ENCODE data around the gene MKLN1.
"Not testable (repeated sequence)": the region's sequence is repeated elsewhere in the genome, so short reads cannot be mapped to it uniquely, and the experiment has no call there.

MKLN1 gene

DNA sequence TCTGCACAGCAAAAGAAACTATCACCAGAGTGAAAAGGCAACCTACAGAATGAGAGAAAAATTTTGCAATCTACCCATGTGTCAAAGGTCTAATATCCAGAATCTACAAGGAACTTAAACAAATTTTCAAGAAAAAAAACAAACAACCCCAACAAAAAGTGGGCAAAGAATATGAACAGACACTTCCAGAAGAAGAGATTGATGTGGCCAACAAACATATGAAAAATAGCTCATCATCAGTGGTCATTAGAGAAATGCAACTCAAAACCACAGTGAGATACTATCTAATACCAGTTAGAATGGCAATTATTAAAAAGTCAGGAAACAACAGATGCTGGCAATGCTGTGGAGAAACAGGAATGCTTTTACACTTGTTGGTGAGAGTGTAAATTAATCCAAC lies 7.1 kb upstream of the MKLN1 start:
- no peak for DNase-seq

DNA sequence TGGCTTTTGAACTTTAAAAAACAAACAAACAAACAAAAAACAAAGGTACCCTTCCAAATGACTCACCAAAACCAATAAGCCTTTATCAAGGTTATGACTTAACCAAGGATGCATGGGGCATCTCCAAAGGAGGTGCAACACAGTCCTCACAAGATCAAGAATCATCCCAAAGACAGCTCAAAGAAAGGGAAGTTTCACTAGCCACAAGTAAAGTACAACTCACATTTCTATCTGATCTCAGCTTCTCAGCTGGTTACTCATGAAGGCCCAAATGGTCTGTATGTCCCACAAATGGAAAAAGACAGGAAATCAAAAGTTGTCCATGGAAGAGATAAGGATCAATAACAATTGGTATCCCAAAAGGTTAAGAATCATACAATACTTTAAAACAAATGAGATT lies 6.0 kb upstream of the MKLN1 start:
- DNase-seq, result no peak

DNA sequence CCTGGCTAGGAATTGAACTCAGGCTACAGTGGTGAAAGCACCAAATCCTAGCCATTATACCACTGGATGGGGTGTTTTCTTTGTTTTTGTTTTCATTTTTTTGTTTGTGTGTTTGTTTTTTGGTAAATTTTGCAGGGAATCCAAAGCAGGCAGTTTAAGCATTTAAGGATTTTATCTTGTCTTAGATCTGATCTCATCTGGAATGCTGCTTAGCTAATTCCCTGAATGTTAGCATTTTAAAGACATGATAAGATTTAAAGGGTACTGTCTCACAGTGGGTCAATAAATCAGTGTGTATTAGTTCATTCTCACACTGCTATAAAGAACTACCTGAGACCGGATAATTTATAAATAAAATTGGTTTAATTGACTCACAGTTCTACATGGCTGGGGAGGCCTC lies 5.6 kb upstream of the MKLN1 start:
- no peak for DNase-seq

DNA sequence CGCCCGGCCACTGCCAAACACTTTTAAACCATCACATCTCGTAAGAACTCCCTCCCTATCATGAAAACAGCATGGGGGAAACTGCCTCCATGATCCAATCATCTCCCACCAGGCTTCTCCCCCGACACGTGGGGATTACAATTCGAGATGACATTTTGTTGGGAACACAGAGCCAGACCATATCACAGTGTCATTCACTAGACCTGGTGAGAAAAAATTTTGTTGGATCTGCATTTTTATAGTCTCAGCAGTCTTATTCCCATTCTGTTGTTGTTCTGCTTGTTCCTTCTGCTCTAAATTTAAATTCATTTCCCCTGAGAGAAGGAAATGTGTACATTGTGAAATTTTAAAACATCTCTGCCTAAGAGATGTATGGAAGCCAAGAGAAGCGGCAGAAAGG lies 4.8 kb upstream of the MKLN1 start:
- no peak for DNase-seq

DNA sequence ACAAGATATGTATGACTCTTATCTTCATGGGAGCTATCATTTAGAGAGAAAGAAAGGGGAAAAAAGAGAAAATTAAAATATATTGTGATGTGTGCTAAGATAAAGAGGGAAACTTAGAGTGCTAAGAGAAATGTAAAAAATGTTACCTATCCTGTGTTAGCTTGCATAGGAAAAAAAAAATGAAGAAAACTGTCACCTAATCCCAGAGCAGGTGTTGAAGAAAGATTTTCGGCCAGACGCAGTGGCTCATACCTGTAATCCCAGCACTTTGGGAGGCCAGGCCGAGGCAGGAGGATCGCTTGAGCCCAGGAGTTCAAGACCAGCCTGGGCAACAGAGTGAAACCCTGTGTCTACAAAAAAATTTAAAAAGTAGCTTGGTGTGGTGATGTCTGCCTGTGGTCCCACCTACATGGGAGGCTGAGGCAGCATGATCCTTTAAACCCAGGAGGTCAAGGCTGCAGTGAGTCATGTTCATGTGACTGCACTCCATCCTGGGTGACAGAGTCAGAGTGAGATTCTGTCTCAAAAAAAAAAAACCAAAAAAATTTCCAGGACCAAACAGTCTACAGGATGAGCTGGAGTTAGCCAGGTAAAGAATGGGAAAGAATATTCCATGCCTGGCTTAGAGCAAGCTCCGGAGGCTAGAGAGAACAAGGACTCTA lies 2.4 kb upstream of the MKLN1 start:
- no peak for DNase-seq

DNA sequence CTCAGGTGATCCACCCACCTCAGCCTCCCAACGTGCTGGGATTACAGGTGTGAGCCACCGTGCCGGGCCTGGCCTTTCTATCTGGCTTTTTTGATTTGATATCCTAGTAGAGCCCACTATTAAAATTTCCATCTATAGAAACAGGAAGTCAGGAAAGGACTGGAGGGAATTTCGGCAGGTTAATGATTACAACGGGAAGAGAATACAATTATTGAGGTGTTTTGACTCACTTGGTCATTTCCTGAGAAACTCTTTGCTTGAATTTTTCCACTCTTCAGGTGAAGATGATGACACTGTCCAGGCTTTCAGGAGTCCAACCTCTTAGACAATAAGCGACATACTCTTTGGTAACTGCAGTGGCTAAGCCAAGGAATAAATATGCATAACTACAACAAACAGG lies 1.1 kb upstream of the MKLN1 start:
- no peak for DNase-seq

DNA sequence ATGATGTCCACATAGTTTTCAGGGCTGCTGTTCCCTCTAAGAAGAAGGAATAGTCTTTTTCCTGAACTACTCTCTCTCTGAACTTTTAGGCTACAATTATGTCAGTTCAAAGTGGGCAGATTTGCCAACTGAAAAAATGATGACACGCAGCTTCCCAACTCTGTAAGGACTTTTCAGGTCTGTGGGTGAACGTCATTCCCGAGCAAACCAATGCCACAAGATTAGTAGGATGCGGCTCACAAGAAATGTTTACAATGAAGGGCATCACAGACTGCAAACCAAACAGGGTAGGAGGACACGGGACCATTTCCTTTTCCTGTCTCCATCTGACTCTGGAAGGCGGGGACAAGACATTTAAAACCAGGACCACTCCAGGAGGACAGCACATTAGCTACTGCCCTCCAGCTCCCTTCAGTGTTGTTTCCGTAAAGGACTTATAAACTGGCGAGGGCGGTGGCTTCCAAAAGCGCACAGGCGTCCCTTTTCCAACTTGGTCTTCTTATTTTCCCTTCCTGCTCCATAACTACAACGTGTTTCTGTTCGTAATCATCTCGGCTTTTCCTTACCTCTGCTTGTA lies 539 bp upstream of the MKLN1 start:
- no peak for DNase-seq

DNA sequence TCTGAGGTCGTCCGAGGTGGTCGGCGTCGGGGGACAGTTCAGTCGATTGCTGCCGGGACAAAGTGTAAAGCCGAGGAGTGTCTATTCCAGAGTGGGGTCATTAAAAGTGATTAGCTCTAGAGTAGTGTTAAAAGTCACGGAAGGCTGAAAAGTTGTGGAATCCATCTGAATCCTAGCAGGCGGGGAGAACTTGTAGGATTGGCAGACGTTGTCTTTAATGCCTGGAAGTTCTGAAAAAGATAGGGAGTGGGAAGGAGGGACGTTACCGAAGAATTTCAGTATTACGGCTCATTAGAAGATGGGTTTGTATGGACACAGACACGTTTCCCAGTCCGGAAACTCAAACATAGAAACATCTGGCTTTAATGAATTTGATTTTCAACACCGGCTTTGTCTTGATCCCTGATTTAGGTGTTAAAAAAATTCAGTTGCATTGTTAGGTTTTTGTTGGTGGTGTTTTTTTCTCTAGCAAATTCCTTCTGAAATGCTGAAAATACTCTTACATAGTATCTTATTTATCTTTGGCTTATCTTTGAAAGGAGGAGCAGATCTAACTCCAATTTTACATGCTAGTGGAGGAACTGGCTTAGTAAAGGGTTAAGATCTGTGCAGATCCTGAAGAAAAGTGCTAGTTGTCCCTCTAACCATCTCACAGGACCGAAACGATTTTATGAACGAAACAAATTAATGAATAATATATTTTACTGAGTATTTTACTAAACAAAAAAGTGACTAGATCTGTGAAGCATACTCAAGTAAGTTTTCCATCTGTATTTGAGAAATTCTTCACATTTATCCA lies 900 bp downstream of the MKLN1 start:
- DNase-seq, result no peak

DNA sequence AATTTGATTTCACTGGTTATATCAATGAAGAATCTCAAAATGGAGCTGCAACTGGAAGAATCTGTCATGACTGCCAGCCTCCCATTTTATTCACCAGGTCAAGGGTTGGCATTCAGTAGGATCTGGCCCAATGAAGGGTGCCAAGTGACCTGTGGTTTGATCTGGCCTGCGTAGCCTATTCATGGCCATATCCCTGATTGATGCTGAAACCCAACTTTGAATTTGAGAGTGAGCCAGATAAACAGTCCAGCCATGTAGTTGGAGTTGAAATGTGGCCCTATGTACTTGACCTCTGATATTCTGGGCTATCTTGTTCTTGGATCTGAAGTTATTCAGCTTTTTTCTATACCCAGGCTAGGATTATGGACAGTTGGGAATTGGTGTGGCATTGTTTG lies 1.5 kb downstream of the MKLN1 start:
- DNase-seq, result no peak

DNA sequence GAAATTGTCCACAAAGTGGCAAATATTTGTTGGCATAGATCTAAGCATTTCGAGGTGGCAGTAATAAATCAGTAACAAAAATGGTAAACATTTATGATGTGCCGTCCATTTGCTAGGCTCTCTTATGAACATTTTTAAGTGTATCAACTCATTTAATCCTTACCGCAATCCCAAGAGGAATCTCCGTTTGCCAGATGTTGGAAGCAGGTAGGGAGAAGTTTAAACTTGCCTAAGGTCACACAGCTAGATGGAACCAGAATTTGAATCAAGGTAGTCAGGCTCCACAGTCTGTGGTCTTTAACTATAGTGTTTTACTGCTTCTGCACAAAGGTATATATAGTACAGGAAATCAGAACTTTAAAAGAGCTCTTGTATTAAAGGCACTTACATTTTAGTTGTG lies 2.6 kb downstream of the MKLN1 start:
- DNase-seq, result no peak

DNA sequence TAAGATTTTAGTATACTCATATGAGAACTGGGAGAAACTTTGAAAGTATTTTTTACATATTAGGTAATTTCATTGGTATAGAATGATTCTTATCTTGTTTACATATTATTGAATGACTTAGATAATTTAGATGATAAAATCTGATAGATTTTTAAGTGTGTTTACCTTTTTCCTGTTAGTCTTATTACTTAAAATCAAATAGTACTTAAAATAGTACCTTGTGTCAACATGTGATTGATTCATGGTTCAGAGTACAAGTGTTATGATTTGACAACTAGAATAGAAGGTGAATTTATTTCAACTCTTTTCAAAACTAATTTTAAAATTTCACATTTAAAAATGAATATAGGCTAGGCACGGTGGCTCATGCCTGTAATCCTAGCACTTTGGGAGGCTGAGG lies 4.1 kb downstream of the MKLN1 start:
- DNase-seq, result no peak

DNA sequence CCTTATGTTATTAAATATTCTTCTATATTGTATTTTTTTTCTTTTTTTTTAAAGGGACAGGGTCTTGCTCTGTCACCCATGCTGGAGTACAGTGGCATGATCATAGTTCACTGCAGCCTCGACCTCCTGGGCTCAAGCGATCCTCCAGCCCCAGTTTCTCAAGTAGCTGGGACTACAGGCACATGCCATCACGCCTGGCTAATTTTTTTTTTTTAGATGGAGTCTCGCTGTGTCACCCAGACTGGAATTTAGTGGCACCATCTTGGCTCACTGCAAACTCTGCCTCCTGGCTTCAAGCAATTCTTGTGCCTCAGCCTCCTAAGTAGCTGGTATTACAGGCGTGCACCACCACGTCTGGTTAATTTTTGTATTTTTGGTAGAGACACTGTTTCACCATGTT lies 5.1 kb downstream of the MKLN1 start:
- DNase-seq, result not testable (repeated sequence)

DNA sequence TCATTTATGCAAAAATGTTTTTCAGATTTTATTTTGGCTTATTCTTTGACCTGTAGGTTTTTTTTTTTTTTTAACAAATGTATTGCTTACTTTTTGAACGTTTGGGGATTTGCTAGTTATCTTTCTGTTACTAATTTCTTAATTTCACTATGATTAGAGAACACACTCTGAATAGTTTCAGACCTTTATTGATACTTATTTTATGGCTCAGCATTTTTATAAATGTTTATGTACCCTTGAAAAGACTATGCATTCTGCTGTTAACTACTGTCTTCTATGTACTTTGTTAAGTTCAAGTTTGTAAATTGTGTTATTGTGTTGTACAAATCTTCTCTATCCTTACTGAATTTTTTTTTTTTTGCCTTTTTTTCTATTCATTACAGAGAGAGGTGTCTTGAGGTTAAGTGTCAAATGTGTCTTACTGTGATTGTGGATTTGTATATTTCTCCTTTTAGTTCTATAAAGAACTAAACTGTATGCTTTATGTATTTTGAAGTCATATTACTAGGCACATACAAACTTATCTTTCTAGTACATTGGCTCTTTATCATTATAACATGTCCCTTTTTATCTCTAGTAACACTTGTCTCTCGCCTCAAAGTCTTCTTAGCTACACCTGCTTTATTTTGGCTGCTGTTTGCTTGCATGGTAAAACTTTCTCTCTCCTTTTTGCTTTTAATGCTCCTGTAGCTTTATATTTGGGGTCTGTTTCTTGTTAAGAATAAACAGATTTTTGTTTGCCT lies 8.1 kb downstream of the MKLN1 start:
- no peak for DNase-seq

DNA sequence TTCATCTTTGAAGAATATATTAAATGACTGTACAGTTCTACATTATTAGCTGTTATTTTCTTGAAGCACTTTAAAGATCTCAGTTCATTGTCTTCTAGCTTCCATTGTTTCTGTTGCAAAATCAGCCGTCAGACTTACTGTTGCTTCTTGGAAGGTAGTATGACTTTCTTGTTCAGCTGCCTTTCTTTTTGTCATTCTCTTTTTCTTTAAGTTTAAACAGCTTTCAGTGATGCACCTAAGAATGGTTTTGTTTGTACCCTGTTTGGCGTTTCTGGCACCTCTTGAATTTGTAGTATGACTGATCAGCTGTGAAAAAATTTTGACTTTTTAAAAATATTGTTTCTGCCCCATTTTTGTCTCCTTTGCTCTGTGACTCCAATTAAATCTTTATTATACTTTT lies 9.3 kb downstream of the MKLN1 start:
- no peak for DNase-seq

DNA sequence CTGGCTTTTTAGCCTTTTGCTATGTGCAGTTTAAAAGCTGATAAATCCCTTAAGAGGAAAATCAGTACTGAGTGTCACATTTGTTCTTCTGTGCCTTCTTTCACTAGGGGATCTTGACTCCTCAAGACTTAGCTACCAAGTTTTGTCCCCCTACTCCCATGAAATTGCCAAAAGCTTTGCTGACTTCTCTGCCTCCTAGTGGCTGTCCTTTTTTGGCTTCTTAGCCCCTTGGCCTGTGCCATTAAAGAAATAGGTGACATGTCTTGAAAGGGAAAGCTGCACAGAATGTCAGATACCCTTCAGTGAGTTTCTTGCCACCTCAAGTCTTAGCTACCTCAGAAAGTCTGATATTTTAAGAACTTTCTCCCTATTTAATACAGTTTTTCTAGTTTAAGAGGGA lies 10.5 kb downstream of the MKLN1 start:
- no peak for DNase-seq

DNA sequence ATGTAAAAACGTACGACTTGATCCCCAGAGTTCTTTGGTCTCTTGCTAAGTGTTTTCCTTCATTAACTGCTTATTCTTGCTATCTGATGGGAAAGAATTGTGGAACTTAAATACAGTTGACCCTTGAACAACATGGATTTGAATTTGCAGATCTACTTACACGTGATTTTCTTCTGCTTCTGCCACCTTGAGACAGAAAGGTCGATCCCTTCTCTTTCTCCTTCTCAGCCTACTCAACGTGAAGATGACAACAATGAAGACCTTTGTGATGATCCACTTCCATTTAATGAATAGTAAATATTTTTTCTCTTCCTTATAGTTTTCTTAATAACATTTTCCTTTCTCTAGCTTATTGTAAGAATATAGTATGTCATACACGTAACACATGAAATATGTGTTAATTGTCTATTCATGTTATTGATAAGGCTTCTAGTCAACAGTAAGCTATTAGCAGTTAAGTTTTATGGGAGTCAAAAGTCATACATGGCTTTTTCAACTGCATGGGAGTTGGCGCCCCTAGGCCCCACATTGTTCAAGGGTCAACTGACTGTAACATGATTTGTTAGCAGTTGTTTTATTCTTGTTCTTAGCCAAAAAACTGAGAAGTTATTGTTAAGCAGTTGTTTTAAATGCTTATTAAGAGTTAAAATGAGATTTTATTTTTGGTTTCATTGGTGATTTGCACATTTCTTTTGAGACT lies 11.2 kb downstream of the MKLN1 start:
- no peak for DNase-seq

DNA sequence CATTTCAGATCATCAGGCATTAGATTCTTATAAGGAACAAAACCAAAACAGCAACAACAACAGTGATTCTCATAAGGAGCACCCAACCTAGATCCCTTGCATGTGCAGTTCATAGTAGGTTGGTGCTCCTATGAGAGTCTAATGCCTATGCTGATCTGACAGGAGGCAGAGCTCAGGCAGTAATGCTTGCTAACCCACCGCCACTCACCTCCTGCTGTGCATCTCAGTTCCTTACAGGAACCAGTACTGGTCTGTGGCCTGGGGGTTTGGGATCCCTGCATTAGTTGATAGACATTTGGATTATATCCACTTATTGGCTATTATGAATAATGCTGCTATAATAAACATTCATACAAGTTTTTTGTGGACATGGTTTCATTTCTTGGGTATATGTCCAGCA lies 14.0 kb downstream of the MKLN1 start:
- DNase-seq, result no peak

DNA sequence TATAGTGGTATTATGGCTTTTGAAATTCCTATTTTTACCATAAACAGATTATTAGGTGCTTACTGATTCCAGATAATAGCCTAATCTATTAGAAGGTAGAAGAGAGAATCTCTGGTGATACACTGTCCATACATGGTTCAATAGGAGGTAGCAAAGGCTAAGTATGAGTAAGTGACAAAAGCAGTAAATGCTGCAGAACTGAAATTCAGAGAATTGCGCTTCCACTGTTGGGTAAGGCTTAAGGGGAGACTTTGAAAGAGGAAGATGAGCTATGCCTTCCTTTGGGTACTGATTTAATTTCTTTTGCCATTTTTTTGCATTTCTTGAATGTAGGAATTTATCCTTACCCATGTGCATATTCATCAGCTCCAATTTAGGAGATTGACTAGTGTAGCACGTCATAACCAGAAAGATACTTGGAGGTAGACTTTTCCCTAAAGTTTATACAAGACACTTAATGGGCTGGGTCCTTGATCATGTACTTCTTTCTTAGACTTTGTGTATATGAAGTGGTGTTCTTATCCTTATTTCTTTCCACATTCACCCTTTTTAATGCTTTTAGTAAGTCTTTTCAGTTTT lies 15.3 kb downstream of the MKLN1 start:
- no peak for DNase-seq

DNA sequence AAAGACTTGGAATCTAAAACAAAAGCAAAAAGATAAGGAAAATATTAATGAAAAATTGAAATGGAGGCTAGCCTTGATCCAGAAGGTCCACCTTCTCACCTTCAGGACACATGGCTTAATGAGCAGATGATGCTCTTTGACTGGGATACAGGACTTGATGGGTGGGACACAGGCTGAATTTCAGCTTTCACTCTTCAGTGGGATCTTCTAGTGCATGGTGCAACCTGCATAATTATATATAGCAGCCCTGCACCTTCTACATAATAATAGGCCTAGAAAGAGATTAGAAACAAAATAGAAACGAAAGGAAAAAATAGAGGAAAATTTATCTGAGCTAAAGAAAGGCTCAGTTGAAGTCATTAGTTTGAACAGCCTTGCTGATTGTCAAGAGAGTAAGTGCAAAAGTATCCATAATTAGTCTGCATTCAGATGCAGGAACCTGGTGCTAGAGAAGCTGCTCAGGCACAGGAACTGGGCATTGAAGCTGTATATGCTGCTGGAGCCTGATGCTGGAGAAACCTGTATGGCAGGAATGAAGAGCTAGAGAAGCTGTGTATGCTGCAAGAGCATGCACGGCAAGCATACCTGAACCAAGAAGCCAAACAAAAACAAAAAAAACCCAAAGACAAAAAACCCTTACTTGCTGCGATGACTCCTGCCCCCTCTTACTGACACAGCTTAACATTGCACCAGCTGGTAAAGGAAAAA lies 19.4 kb downstream of the MKLN1 start:
- DNase-seq, result no peak

DNA sequence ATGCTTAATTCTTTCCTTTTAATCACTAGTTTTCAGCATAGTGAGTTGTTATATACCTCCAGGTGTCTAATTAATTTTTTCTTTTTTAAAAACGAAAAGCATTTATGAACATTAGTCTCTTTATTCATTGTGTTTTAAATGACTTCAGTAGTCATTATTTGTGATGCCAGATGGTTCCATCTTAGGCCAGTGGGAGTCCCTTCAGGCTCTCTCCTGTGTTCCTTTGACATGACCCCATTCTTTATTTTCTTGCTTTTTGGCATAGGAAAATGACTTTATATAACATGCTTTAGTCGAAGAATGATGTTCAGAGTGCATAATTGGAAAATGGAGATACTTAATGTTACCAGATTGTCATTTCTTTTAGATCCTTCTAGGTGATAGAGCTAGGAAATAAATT lies 24.4 kb downstream of the MKLN1 start:
- DNase-seq, result no peak

DNA sequence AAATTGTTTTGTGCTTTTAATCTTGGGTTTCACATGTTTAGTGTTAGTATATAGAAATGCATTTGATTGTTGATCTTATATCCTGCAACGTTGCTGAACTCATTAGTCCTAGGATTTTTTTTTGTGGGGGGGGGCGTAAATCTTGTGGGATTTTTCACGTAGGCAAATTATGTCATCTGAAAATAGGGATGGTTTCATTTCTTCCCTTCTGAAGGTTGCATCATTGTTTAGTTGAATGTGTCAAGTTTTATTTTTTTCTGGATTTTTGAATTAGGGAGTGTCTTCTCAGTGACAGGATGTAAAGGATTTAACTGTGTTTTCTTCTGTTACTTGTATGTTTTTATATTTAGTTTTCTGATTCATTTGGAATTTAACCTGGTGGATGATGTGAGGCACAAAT lies 26.7 kb downstream of the MKLN1 start:
- no peak for DNase-seq
